SU-DHL-6 (cell line): ENCODE measurements around the gene NTPCR.

Experiments
- H2AFZ ChIP-seq: fragments of 200-600 bp; sonication (generic); 2 replicates; pipeline ENCODE4 v1.6.1; 2014; ENCODE audit warnings: low read depth, mild to moderate bottlenecking, moderate library complexity, mixed read lengths, antibody characterized with exemption, low read length; ENCODE audit not compliant: severe bottlenecking
- H3F3A ChIP-seq: fragments of 200-600 bp; shearing (Covaris generic); 2 replicates; pipeline ENCODE4 v1.6.0; 2016; ENCODE audit warnings: antibody characterized with exemption, mild to moderate bottlenecking; ENCODE audit not compliant: insufficient read depth
- H3K27ac ChIP-seq: fragments of 200-600 bp; sonication (generic); 2 replicates; pipeline ENCODE4 v1.5.1; 2016; ENCODE audit warnings: low read depth, mild to moderate bottlenecking, low read length, moderate library complexity, mixed read lengths
- H3K27me3 ChIP-seq: fragments of 200-600 bp; sonication (generic), shearing (Covaris generic); 2 replicates; pipeline ENCODE4 v1.6.0; 2014; ENCODE audit warnings: mild to moderate bottlenecking, low read length
- H3K36me3 ChIP-seq: fragments of 200-600 bp; sonication (generic); 2 replicates; pipeline ENCODE4 v1.6.1; 2014; ENCODE audit warnings: mild to moderate bottlenecking, low read length, mixed read lengths
- H3K4me2 ChIP-seq: fragments of 300-600, 200-600 bp; shearing (Covaris generic), sonication (generic); 2 replicates; pipeline ENCODE4 v1.6.0; 2014; ENCODE audit warnings: low read length, low read depth, mild to moderate bottlenecking; ENCODE audit not compliant: poor library complexity, severe bottlenecking
- H3K4me3 ChIP-seq: fragments of 200-600 bp; sonication (generic); 2 replicates; pipeline ENCODE4 v1.5.1; 2014; ENCODE audit warnings: antibody characterized with exemption, low read length, mild to moderate bottlenecking, mixed read lengths; ENCODE audit not compliant: insufficient read depth, poor library complexity, severe bottlenecking
- H3K79me2 ChIP-seq: fragments of 200-600 bp; sonication (generic); 2 replicates; pipeline ENCODE4 v1.6.1; 2014; ENCODE audit warnings: mild to moderate bottlenecking, low read length, moderate library complexity; ENCODE audit not compliant: insufficient read depth
- H3K9ac ChIP-seq: fragments of 200-600 bp; sonication (generic); 2 replicates; pipeline ENCODE4 v1.7.0; 2014; ENCODE audit warnings: mild to moderate bottlenecking, low read length
- H3K9me2 ChIP-seq: fragments of 200-600 bp; sonication (generic); replicated peaks from 2 replicates; pipeline ENCODE4 v1.6.1; 2014; ENCODE audit warnings: low read length; ENCODE audit not compliant: insufficient read depth
- H3K9me3 ChIP-seq: fragments of 200-600 bp; sonication (generic); 2 replicates; pipeline ENCODE4 v1.6.1; 2014; ENCODE audit warnings: low read length, mixed read lengths; ENCODE audit not compliant: insufficient read depth
- H4K20me1 ChIP-seq: fragments of 200-600 bp; sonication (generic); 2 replicates; pipeline ENCODE4 v1.6.1; 2014; ENCODE audit warnings: low read depth, mild to moderate bottlenecking, antibody characterized with exemption, low read length, moderate library complexity, mixed read lengths
- EZH2phosphoT487 ChIP-seq: fragments of 200-600 bp; sonication (generic), shearing (Covaris generic); conservative IDR thresholded peaks from 2 replicates; pipeline ENCODE4 v1.6.1; 2018; ENCODE audit warnings: mild to moderate bottlenecking, antibody characterized with exemption, low read length, moderate library complexity, mixed read lengths
- TF ChIP-seq, protein P1 (sequence below): fragments of 200-600 bp; sonication (generic); IDR thresholded peaks from one replicate; pipeline ENCODE4 v1.5.1; 2017; ENCODE audit warnings: antibody characterized with exemption, mild to moderate bottlenecking, low read length, moderate library complexity; ENCODE audit not compliant: insufficient read depth, poor library complexity, severe bottlenecking

NTPCR gene

DNA sequence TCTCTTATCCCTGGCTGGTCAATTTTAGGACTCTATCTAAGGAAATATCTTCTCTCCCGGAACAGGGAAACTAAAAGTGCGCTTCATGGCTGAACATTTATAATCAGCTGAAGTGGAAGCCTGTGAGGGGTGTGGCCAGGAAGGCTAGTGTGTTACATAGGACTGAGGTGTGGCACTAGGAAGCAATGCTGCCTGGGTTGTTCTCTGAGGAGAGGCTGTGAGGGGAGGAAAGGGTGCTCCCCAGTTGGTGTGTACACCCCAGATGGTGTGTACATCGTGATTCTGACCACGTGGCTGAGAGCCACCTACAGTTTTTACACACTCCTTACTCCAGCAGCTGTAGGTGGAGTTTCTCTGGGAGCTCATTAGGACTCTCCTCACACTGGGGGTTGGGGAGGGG is 16.3 kb downstream of the NTPCR start:
- H3K27me3 ChIP-seq, result no peaks in the 10 kb centered on the region
- H3K4me3 ChIP-seq, result no peak overlapping the region
- H3K27ac ChIP-seq, result no peak overlapping the region
- H4K20me1 ChIP-seq, result no peaks in the 10 kb centered on the region
- H2AFZ ChIP-seq, result no peak overlapping the region
- H3K36me3 ChIP-seq, result peaks cover 9% of the 10 kb centered on the region
- H3K9me2 ChIP-seq, result no peaks in the 10 kb centered on the region
- TF ChIP-seq EZH2phosphoT487, result no peak
- TF ChIP-seq, protein P1, sequence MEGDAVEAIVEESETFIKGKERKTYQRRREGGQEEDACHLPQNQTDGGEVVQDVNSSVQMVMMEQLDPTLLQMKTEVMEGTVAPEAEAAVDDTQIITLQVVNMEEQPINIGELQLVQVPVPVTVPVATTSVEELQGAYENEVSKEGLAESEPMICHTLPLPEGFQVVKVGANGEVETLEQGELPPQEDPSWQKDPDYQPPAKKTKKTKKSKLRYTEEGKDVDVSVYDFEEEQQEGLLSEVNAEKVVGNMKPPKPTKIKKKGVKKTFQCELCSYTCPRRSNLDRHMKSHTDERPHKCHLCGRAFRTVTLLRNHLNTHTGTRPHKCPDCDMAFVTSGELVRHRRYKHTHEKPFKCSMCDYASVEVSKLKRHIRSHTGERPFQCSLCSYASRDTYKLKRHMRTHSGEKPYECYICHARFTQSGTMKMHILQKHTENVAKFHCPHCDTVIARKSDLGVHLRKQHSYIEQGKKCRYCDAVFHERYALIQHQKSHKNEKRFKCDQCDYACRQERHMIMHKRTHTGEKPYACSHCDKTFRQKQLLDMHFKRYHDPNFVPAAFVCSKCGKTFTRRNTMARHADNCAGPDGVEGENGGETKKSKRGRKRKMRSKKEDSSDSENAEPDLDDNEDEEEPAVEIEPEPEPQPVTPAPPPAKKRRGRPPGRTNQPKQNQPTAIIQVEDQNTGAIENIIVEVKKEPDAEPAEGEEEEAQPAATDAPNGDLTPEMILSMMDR, result no peak
- no peaks in the 10 kb centered on the region for H3K79me2 ChIP-seq
- no peak overlapping the region for H3K4me2 ChIP-seq
- no peaks in the 10 kb centered on the region for H3F3A ChIP-seq
- no peak overlapping the region for H3K9ac ChIP-seq
- H3K9me3 ChIP-seq, result no peaks in the 10 kb centered on the region

DNA sequence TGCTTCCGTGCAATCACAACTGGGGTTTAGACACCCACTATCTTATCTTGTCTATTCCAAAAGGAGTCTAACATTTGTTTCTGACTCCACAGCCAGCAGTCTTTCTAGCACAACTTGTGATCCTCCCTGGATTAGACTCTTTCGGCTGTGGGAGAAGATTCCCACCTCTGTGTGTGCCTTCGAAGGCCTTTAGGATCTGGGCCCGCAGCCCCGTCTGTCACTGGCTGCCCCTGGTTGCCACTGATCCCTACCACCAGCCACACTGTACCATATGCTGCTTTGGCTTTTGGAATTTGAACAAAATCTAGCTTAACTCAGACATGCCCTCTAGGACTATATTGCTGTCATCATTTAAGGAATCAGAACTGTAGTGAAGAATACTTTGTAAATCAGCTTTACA is 18.0 kb downstream of the NTPCR start:
- Histone ChIP-seq H3K4me2 (no peak overlapping the region), H3K79me2 (no peaks in the 10 kb centered on the region), H3F3A (no peaks in the 10 kb centered on the region), H3K4me3 (no peak overlapping the region), H3K9me2 (no peaks in the 10 kb centered on the region), H3K9me3 (peaks cover 7% of the 10 kb centered on the region; the same call in 1 of the 2 replicates), H3K9ac (no peak overlapping the region), H3K27me3 (no peaks in the 10 kb centered on the region), H3K36me3 (peaks cover 26% of the 10 kb centered on the region), H4K20me1 (no peaks in the 10 kb centered on the region), H2AFZ (no peak overlapping the region), H3K27ac (no peak overlapping the region)
- no peak for TF ChIP-seq EZH2phosphoT487
- TF ChIP-seq, protein P1, result no peak

DNA sequence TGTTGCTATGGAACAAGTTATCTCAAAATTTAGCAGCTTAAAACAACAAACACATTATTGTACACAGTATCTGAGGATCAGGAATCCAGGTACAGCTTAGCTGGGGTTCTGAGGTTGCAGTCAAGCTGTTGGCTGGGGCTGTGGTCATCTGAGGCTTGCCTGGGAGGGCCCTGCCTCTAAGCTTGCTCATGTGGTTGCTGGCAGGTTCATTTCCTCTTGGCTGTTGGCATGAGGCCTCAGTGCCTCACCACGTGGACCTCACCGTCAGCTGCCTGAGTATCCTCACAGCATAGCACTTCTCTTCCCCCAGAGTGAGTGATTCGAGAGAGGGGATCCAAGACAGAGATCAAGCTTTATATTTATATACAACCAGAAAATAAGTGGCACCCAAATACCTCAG is 18.6 kb downstream of the NTPCR start:
- H3K9me3 ChIP-seq, result peaks cover 11% of the 10 kb centered on the region; the same call in 1 of the 2 replicates
- no peak overlapping the region for H3K4me2 ChIP-seq
- no peak overlapping the region for H3K4me3 ChIP-seq
- no peak overlapping the region for H2AFZ ChIP-seq
- no peaks in the 10 kb centered on the region for H3K79me2 ChIP-seq
- TF ChIP-seq, protein P1, result no peak
- TF ChIP-seq EZH2phosphoT487, result no peak
- no peak overlapping the region for H3K9ac ChIP-seq
- H3K9me2 ChIP-seq, result no peaks in the 10 kb centered on the region
- H3K27me3 ChIP-seq, result no peaks in the 10 kb centered on the region
- H3F3A ChIP-seq, result no peaks in the 10 kb centered on the region
- no peaks in the 10 kb centered on the region for H4K20me1 ChIP-seq
- H3K36me3 ChIP-seq, result peaks cover 29% of the 10 kb centered on the region
- H3K27ac ChIP-seq, result no peak overlapping the region
